Stromal cell of bone marrow (primary cell): ENCODE measurements around the gene OSBPL3.

ENCODE experiments used
- DNase-seq: peaks from one replicate; pipeline ENCODE4 v3.0.0-alpha.2; 2012; ENCODE audit warnings: low read depth

OSBPL3 gene

GRCh38 chr7:24896031-24896501 is 83.9 kb downstream of the OSBPL3 start:
- DNase-seq: no peak

GRCh38 chr7:24894429-24895221 is 85.4 kb downstream of the OSBPL3 start:
- no peak for DNase-seq

- no peak for DNase-seq
These were observed 88.7 kb downstream of the OSBPL3 start for GRCh38 chr7:24891311-24891735.

- no peak for DNase-seq
These were observed 90.4 kb downstream of the OSBPL3 start for GRCh38 chr7:24889611-24890010.

GRCh38 chr7:24888653-24889052 is 91.3 kb downstream of the OSBPL3 start:
- DNase-seq: no peak

GRCh38 chr7:24885716-24886115 is 94.3 kb downstream of the OSBPL3 start:
- DNase-seq: no peak

GRCh38 chr7:24885305-24885704 is 94.7 kb downstream of the OSBPL3 start:
- DNase-seq: no peak

- DNase-seq: no peak
These were observed 95.6 kb downstream of the OSBPL3 start for GRCh38 chr7:24884401-24884800.

- no peak for DNase-seq
These were observed 96.4 kb downstream of the OSBPL3 start for GRCh38 chr7:24883622-24884013.

GRCh38 chr7:24882989-24883621 is 96.9 kb downstream of the OSBPL3 start:
- peak; percentile 89 for DNase-seq

GRCh38 chr7:24881623-24882022 is 98.4 kb downstream of the OSBPL3 start:
- no peak for DNase-seq

- DNase-seq: no peak
These were observed 99.1 kb downstream of the OSBPL3 start for GRCh38 chr7:24880886-24881285.

- peak; percentile 40 for DNase-seq
These were observed 100.7 kb downstream of the OSBPL3 start for GRCh38 chr7:24879291-24879690.

GRCh38 chr7:24877790-24878311 is 102.1 kb downstream of the OSBPL3 start:
- no peak for DNase-seq

GRCh38 chr7:24874791-24875190 is 105.2 kb downstream of the OSBPL3 start:
- no peak for DNase-seq

- DNase-seq: no peak
These were observed 106.0 kb downstream of the OSBPL3 start for GRCh38 chr7:24873944-24874343.

- no peak for DNase-seq
These were observed 108.2 kb downstream of the OSBPL3 start for GRCh38 chr7:24871770-24872169.

GRCh38 chr7:24870766-24871165 is 109.2 kb downstream of the OSBPL3 start:
- DNase-seq: no peak

- no peak for DNase-seq
These were observed 110.4 kb downstream of the OSBPL3 start for GRCh38 chr7:24869572-24869971.

GRCh38 chr7:24868741-24869140 is 111.2 kb downstream of the OSBPL3 start:
- no peak for DNase-seq

GRCh38 chr7:24866004-24866615 is 113.9 kb downstream of the OSBPL3 start:
- no peak for DNase-seq

GRCh38 chr7:24864214-24864817 is 115.7 kb downstream of the OSBPL3 start:
- DNase-seq: no peak
